ENCODE results near the gene ZNF789. TPM values are rescaled to one million over a fixed set of nuclear protein-coding genes. Genes with fewer than 3 reads are reported as not detected.

Gene ZNF789
- total and polyA plus RNA-seq, 2 experiments from 2014 or later: 9.0 to 13.8 TPM

GRCh38 chr7:99453105-99453504, 19.6 kb upstream of the ZNF789 start:
- Mint-ChIP-seq H3K27ac (no peak overlapping the region), H3K9me3 (no peaks in the 10 kb centered on the region), H3K36me3 (ENCODE audit: low read depth) (peaks cover 92% of the 10 kb centered on the region), H3K27me3 (ENCODE audit: insufficient read depth, low read depth, poor library complexity) (peaks cover 24% of the 10 kb centered on the region), H3K4me3 (no peak overlapping the region), H3K4me1 (no peaks in the 10 kb centered on the region)
- TF ChIP-seq, protein P1, sequence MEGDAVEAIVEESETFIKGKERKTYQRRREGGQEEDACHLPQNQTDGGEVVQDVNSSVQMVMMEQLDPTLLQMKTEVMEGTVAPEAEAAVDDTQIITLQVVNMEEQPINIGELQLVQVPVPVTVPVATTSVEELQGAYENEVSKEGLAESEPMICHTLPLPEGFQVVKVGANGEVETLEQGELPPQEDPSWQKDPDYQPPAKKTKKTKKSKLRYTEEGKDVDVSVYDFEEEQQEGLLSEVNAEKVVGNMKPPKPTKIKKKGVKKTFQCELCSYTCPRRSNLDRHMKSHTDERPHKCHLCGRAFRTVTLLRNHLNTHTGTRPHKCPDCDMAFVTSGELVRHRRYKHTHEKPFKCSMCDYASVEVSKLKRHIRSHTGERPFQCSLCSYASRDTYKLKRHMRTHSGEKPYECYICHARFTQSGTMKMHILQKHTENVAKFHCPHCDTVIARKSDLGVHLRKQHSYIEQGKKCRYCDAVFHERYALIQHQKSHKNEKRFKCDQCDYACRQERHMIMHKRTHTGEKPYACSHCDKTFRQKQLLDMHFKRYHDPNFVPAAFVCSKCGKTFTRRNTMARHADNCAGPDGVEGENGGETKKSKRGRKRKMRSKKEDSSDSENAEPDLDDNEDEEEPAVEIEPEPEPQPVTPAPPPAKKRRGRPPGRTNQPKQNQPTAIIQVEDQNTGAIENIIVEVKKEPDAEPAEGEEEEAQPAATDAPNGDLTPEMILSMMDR (conservative IDR thresholded peaks at IDR 0.05; ENCODE audit: low read depth in 2 of 2): no peak
- TF ChIP-seq EZH2 (IDR thresholded peaks at IDR 0.05; ENCODE audit: low read depth, unreplicated experiment) (no peak), NANOG (IDR thresholded peaks at IDR 0.05; ENCODE audit: borderline replicate concordance) (no peak), POLR2AphosphoS5 (IDR thresholded peaks at IDR 0.05; ENCODE audit: low read depth) (no peak), CREB1 (CRISPR knock-in tag; IDR thresholded peaks at IDR 0.05; ENCODE audit: low read depth) (no peak), ZNF331 (CRISPR knock-in tag; IDR thresholded peaks at IDR 0.05; ENCODE audit: low read depth) (no peak), EZH2phosphoT487 (IDR thresholded peaks at IDR 0.05; ENCODE audit: unreplicated experiment) (no peak), STAT1 (IDR thresholded peaks at IDR 0.05; ENCODE audit: unreplicated experiment) (no peak), ZNF114 (CRISPR knock-in tag; IDR thresholded peaks at IDR 0.05) (no peak), JUNB (IDR thresholded peaks at IDR 0.05; ENCODE audit: unreplicated experiment) (no peak), REST (IDR thresholded peaks at IDR 0.05; ENCODE audit: unreplicated experiment) (no peak)
- TF ChIP-seq, protein P2, sequence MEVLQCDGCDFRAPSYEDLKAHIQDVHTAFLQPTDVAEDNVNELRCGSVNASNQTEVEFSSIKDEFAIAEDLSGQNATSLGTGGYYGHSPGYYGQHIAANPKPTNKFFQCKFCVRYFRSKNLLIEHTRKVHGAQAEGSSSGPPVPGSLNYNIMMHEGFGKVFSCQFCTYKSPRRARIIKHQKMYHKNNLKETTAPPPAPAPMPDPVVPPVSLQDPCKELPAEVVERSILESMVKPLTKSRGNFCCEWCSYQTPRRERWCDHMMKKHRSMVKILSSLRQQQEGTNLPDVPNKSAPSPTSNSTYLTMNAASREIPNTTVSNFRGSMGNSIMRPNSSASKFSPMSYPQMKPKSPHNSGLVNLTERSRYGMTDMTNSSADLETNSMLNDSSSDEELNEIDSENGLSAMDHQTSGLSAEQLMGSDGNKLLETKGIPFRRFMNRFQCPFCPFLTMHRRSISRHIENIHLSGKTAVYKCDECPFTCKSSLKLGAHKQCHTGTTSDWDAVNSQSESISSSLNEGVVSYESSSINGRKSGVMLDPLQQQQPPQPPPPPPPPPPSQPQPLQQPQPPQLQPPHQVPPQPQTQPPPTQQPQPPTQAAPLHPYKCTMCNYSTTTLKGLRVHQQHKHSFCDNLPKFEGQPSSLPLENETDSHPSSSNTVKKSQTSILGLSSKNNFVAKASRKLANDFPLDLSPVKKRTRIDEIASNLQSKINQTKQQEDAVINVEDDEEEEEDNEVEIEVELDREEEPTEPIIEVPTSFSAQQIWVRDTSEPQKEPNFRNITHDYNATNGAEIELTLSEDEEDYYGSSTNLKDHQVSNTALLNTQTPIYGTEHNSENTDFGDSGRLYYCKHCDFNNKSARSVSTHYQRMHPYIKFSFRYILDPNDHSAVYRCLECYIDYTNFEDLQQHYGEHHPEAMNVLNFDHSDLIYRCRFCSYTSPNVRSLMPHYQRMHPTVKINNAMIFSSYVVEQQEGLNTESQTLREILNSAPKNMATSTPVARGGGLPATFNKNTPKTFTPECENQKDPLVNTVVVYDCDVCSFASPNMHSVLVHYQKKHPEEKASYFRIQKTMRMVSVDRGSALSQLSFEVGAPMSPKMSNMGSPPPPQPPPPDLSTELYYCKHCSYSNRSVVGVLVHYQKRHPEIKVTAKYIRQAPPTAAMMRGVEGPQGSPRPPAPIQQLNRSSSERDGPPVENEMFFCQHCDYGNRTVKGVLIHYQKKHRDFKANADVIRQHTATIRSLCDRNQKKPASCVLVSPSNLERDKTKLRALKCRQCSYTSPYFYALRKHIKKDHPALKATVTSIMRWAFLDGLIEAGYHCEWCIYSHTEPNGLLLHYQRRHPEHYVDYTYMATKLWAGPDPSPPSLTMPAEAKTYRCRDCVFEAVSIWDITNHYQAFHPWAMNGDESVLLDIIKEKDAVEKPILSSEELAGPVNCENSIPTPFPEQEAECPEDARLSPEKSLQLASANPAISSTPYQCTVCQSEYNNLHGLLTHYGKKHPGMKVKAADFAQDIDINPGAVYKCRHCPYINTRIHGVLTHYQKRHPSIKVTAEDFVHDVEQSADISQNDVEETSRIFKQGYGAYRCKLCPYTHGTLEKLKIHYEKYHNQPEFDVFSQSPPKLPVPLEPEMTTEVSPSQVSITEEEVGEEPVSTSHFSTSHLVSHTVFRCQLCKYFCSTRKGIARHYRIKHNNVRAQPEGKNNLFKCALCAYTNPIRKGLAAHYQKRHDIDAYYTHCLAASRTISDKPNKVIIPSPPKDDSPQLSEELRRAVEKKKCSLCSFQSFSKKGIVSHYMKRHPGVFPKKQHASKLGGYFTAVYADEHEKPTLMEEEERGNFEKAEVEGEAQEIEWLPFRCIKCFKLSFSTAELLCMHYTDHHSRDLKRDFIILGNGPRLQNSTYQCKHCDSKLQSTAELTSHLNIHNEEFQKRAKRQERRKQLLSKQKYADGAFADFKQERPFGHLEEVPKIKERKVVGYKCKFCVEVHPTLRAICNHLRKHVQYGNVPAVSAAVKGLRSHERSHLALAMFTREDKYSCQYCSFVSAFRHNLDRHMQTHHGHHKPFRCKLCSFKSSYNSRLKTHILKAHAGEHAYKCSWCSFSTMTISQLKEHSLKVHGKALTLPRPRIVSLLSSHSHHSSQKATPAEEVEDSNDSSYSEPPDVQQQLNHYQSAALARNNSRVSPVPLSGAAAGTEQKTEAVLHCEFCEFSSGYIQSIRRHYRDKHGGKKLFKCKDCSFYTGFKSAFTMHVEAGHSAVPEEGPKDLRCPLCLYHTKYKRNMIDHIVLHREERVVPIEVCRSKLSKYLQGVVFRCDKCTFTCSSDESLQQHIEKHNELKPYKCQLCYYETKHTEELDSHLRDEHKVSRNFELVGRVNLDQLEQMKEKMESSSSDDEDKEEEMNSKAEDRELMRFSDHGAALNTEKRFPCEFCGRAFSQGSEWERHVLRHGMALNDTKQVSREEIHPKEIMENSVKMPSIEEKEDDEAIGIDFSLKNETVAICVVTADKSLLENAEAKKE (CRISPR knock-in tag; IDR thresholded peaks at IDR 0.05): no peak
- TF ChIP-seq, protein P3, sequence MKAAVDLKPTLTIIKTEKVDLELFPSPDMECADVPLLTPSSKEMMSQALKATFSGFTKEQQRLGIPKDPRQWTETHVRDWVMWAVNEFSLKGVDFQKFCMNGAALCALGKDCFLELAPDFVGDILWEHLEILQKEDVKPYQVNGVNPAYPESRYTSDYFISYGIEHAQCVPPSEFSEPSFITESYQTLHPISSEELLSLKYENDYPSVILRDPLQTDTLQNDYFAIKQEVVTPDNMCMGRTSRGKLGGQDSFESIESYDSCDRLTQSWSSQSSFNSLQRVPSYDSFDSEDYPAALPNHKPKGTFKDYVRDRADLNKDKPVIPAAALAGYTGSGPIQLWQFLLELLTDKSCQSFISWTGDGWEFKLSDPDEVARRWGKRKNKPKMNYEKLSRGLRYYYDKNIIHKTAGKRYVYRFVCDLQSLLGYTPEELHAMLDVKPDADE (IDR thresholded peaks at IDR 0.05): no peak
- Histone ChIP-seq H3K4me3 (no peak overlapping the region), H3K9me2 (ENCODE audit: insufficient read depth) (no peaks in the 10 kb centered on the region), H3K79me2 (replicated peaks; ENCODE audit: insufficient read depth) (peaks cover 6% of the 10 kb centered on the region; the same call in 1 of the 2 replicates), H3K27ac (ENCODE audit: low read depth) (no peak overlapping the region), H3K4me1 (ENCODE audit: insufficient read depth) (no peaks in the 10 kb centered on the region), H3K27me3 (ENCODE audit: insufficient read depth) (no peaks in the 10 kb centered on the region), H3K4me2 (no peak overlapping the region), H4K20me1 (replicated peaks; ENCODE audit: insufficient read depth) (peaks cover 10% of the 10 kb centered on the region), H2AFZ (no peak overlapping the region), H3K36me3 (ENCODE audit: insufficient read depth) (peaks cover 16% of the 10 kb centered on the region), H3F3A (replicated peaks; ENCODE audit: low read depth) (peaks cover 28% of the 10 kb centered on the region)
- ATAC-seq (no peak), DNase-seq (ENCODE audit: low spot score) (no peak)

Measured in GM23338 (cell line).